ENCODE measurements around the gene RGS7. TPM values are rescaled to one million over a fixed set of nuclear protein-coding genes. Genes with fewer than 3 reads are reported as not detected.

Gene RGS7
- total and polyA plus RNA-seq, 2 experiments from 2014 or later: 0.22 to 0.73 TPM

GRCh38 chr1:241208910-241209379 lies 148.1 kb downstream of the RGS7 start:
- Histone ChIP-seq H3K36me3 (replicated peaks; ENCODE audit: insufficient read depth, low read depth) (no peaks in the 10 kb centered on the region), H3K4me3 (no peak overlapping the region), H3K4me1 (ENCODE audit: insufficient read depth) (peaks cover 6% of the 10 kb centered on the region), H3K27ac (peak overlapping the region; percentile 40), H3K4me2 (peak overlapping the region; percentile 65), H3K9me3 (ENCODE audit: low read depth) (no peaks in the 10 kb centered on the region), H4K20me1 (ENCODE audit: insufficient read depth, poor library complexity, severe bottlenecking) (no peaks in the 10 kb centered on the region), H2AFZ (peak overlapping the region; percentile 41), H3K9me2 (replicated peaks; ENCODE audit: insufficient read depth) (no peaks in the 10 kb centered on the region), H3K27me3 (no peaks in the 10 kb centered on the region), H3K79me2 (no peaks in the 10 kb centered on the region)
- WGBS (ENCODE audit: low lambda C conversion rate, missing lambda C conversion rate): 72% methylated on average over 7 of the region's 7 CpGs
- TF ChIP-seq CTCF (IDR thresholded peaks at IDR 0.05; ENCODE audit: poor library complexity): no peak
- no peak for TF ChIP-seq EZH2phosphoT487 (IDR thresholded peaks at IDR 0.05; ENCODE audit: low read depth, severe bottlenecking, unreplicated experiment)
- no peak for TF ChIP-seq EZH2 (IDR thresholded peaks at IDR 0.05; ENCODE audit: borderline replicate concordance)
- no peak for DNase-seq (ENCODE audit: low spot score)

GRCh38 chr1:241203817-241204216 lies 153.2 kb downstream of the RGS7 start:
- no peak for TF ChIP-seq CTCF (IDR thresholded peaks at IDR 0.05; ENCODE audit: poor library complexity)
- no peak for TF ChIP-seq EZH2 (IDR thresholded peaks at IDR 0.05; ENCODE audit: borderline replicate concordance)
- TF ChIP-seq EZH2phosphoT487 (IDR thresholded peaks at IDR 0.05; ENCODE audit: low read depth, severe bottlenecking, unreplicated experiment): no peak
- H3K4me3 ChIP-seq: no peak overlapping the region
- WGBS (ENCODE audit: low lambda C conversion rate, missing lambda C conversion rate): 43% methylated on average over 1 of the region's 1 CpG

GRCh38 chr1:241202401-241202800 lies 154.6 kb downstream of the RGS7 start:
- peak overlapping the region; percentile 23 for H2AFZ ChIP-seq
- no peak overlapping the region for H3K4me3 ChIP-seq
- H3K27me3 ChIP-seq: no peaks in the 10 kb centered on the region
- H3K79me2 ChIP-seq: no peaks in the 10 kb centered on the region
- peak; percentile 74 for DNase-seq (ENCODE audit: low spot score)
- peak overlapping the region; percentile 91 for H3K27ac ChIP-seq
- WGBS (ENCODE audit: low lambda C conversion rate, missing lambda C conversion rate): 11% methylated on average over 4 of the region's 4 CpGs
- TF ChIP-seq CTCF (IDR thresholded peaks at IDR 0.05; ENCODE audit: poor library complexity) (no peak), EZH2 (IDR thresholded peaks at IDR 0.05; ENCODE audit: borderline replicate concordance) (no peak), EZH2phosphoT487 (IDR thresholded peaks at IDR 0.05; ENCODE audit: low read depth, severe bottlenecking, unreplicated experiment) (no peak)
- H3K9me3 ChIP-seq (ENCODE audit: low read depth): no peaks in the 10 kb centered on the region
- no peaks in the 10 kb centered on the region for H4K20me1 ChIP-seq (ENCODE audit: insufficient read depth, poor library complexity, severe bottlenecking)
- peak overlapping the region; percentile 32 for H3K4me2 ChIP-seq
- H3K9me2 ChIP-seq (replicated peaks; ENCODE audit: insufficient read depth): no peaks in the 10 kb centered on the region
- H3K36me3 ChIP-seq (replicated peaks; ENCODE audit: insufficient read depth, low read depth): no peaks in the 10 kb centered on the region
- peaks cover 25% of the 10 kb centered on the region for H3K4me1 ChIP-seq (ENCODE audit: insufficient read depth)

More at GRCh38 chr1:241203817-241204216, 153.2 kb downstream of the RGS7 start:
- Histone ChIP-seq H3K4me1 (ENCODE audit: insufficient read depth) (peaks cover 25% of the 10 kb centered on the region), H3K36me3 (replicated peaks; ENCODE audit: insufficient read depth, low read depth) (no peaks in the 10 kb centered on the region), H4K20me1 (ENCODE audit: insufficient read depth, poor library complexity, severe bottlenecking) (no peaks in the 10 kb centered on the region), H2AFZ (no peak overlapping the region), H3K9me2 (replicated peaks; ENCODE audit: insufficient read depth) (no peaks in the 10 kb centered on the region), H3K9me3 (ENCODE audit: low read depth) (no peaks in the 10 kb centered on the region), H3K4me2 (no peak overlapping the region), H3K79me2 (no peaks in the 10 kb centered on the region), H3K27ac (peak overlapping the region; percentile 91), H3K27me3 (no peaks in the 10 kb centered on the region)
- no peak for DNase-seq (ENCODE audit: low spot score)

All from hepatocyte (in vitro differentiated cells).